ENCODE data around the gene CNOT11. TPM values are rescaled to one million over a fixed set of nuclear protein-coding genes. Genes with fewer than 3 reads are reported as not detected.

Gene CNOT11
- total and polyA plus RNA-seq, 2 of the 8 experiments (the other 6 are each of a cell fraction or from before 2014, with no cell fraction given): 41.5 to 54.6 TPM

DNA sequence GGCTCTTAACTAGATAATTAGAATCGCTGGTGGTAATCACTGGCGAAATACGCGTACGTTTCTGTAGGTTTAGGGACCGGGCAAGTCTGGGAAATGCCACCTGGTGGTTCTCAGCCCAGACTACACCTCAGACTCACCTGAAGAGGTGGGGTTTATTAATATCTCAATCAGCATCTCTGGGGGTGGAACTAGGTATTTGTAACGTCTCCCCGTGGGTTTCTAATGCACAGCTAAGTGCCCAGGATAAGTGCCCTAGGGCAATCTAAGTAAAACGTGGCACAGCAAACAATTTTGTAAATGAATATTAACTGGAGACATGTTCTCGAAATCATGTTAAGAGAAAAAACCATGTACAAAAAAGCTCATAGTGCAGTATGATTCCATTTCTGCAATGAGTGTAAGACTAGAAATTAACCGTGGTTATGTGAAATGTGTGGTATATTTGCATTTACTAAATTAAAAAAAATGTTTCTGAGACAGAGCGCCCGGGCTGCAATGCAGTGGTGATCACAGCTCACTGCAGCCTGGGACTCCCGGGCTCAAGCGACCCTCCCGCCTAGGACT lies 760 bp upstream of the CNOT11 start (continued):
- TF ChIP-seq CEBPB (IDR thresholded peaks at IDR 0.05; ENCODE audit: low read depth, low read length): no peak
- TF ChIP-seq, protein P1, sequence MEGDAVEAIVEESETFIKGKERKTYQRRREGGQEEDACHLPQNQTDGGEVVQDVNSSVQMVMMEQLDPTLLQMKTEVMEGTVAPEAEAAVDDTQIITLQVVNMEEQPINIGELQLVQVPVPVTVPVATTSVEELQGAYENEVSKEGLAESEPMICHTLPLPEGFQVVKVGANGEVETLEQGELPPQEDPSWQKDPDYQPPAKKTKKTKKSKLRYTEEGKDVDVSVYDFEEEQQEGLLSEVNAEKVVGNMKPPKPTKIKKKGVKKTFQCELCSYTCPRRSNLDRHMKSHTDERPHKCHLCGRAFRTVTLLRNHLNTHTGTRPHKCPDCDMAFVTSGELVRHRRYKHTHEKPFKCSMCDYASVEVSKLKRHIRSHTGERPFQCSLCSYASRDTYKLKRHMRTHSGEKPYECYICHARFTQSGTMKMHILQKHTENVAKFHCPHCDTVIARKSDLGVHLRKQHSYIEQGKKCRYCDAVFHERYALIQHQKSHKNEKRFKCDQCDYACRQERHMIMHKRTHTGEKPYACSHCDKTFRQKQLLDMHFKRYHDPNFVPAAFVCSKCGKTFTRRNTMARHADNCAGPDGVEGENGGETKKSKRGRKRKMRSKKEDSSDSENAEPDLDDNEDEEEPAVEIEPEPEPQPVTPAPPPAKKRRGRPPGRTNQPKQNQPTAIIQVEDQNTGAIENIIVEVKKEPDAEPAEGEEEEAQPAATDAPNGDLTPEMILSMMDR (IDR thresholded peaks at IDR 0.05; ENCODE audit: control extremely low read depth in 1 of 3, insufficient read depth in 1 of 3, low read depth in 1 of 3, low read length in 3 of 3): peak; percentile 54 to 71 (median 63)
- TF ChIP-seq, protein P2, sequence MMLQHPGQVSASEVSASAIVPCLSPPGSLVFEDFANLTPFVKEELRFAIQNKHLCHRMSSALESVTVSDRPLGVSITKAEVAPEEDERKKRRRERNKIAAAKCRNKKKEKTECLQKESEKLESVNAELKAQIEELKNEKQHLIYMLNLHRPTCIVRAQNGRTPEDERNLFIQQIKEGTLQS (IDR thresholded peaks at IDR 0.05; ENCODE audit: insufficient read depth, low read depth, low read length): no peak
